Immature natural killer cell (primary cell): Measurements from ENCODE around the gene TMEM41B. TPM values are rescaled to one million over a fixed set of nuclear protein-coding genes. Genes with fewer than 3 reads are reported as not detected.
"Not testable (repeated sequence)": the region's sequence is repeated elsewhere in the genome, so short reads cannot be mapped to it uniquely, and the experiment has no call there.

ENCODE experiments used
- DNase-seq, 3 donors: peaks; one replicate each; pipeline ENCODE4 v3.0.0; 2022; ENCODE audit warnings: mixed read lengths in 1 of 3
- H3K27ac Mint-ChIP-seq, 6 donors: one replicate each; pipeline ENCODE4 v1.8.0; 2020; ENCODE audit warnings: mixed read lengths in 6 of 6, mild to moderate bottlenecking in 5 of 6, inconsistent platforms in 4 of 6, moderate library complexity in 3 of 6
- H3K27me3 Mint-ChIP-seq, 3 donors: one replicate each; pipeline ENCODE4 v1.8.0; 2020 to 2021; ENCODE audit warnings: low read depth in 3 of 3, mild to moderate bottlenecking in 3 of 3, mixed read lengths in 3 of 3, moderate library complexity in 3 of 3, inconsistent platforms in 1 of 3
- H3K36me3 Mint-ChIP-seq, 3 donors: one replicate each; pipeline ENCODE4 v1.8.0; 2020; ENCODE audit warnings: mixed read lengths in 3 of 3, inconsistent platforms in 2 of 3, mild to moderate bottlenecking in 2 of 3
- H3K4me1 Mint-ChIP-seq, 2 donors: one replicate each; pipeline ENCODE4 v1.8.0; 2020; ENCODE audit warnings: inconsistent platforms in 2 of 2, mild to moderate bottlenecking in 2 of 2, mixed read lengths in 2 of 2, moderate library complexity in 1 of 2
- H3K4me3 Mint-ChIP-seq, 5 donors: one replicate each; pipeline ENCODE4 v1.8.0; 2020; ENCODE audit warnings: mild to moderate bottlenecking in 5 of 5, mixed read lengths in 5 of 5, inconsistent platforms in 3 of 5, moderate library complexity in 3 of 5
- H3K9me3 Mint-ChIP-seq, 6 donors: one replicate each; pipeline ENCODE4 v1.8.0; 2020; ENCODE audit warnings: mild to moderate bottlenecking in 6 of 6, mixed read lengths in 6 of 6, inconsistent platforms in 4 of 6, moderate library complexity in 3 of 6
- polyA plus RNA-seq, 3 donors: library from polyadenylated mRNA; unstranded; fragments of 300-500 nt; fragmentation: Illumina TruSeq; gene quantifications; one replicate each; pipeline ENCODE4 v1.2.3, GENCODE V29; 2021

The TMEM41B gene
- 10 to 100 TPM in 1 of 3 donors, 1 to 10 TPM in 2; 5.4 to 10.6 (median 9.1) TPM for polyA plus RNA-seq

GRCh38 chr11:9314291-9315077, at the start of gene TMEM41B:
Gene TMEM41B, minus strand, starts transcription at chr11:9314593. Its CDS starts 152 bp downstream, at chr11:9314441.
- Mint-ChIP-seq H3K4me1 (peaks cover 35 to 46% of the 10 kb centered on the region in 2 donors), H3K27me3 (peaks cover 7 to 25% (median 21%) of the 10 kb centered on the region in 3 donors), H3K4me3 (peak within 1 kb of the TSS; percentile 93 to 100 (median 98)), H3K9me3 (no peaks in the 10 kb centered on the region), H3K27ac (peak within 1 kb of the TSS; percentile 95 to 99 (median 97)), H3K36me3 (peaks cover 0 to 7% (median 6%) of the 10 kb centered on the region in 3 donors)
- DNase-seq: peak; percentile 100

- Mint-ChIP-seq H3K4me3 (peak overlapping the region in 1 of 5 donors; percentile 86), H3K27me3 (peaks cover 0 to 10% (median 6%) of the 10 kb centered on the region in 3 donors), H3K27ac (peak overlapping the region; percentile 92 to 97 (median 94)), H3K4me1 (peaks cover 14 to 15% of the 10 kb centered on the region in 2 donors), H3K9me3 (peaks cover 0 to 1% (median 0%) of the 10 kb centered on the region in 6 donors), H3K36me3 (no peaks in the 10 kb centered on the region)
- no peak for DNase-seq
These were observed 48.0 kb upstream of the TMEM41B start for GRCh38 chr11:9362393-9362863.

GRCh38 chr11:9360862-9361622, 46.6 kb upstream of the TMEM41B start:
- not testable (repeated sequence) for H3K4me3 Mint-ChIP-seq, H3K36me3 Mint-ChIP-seq, H3K27ac Mint-ChIP-seq, DNase-seq, H3K9me3 Mint-ChIP-seq
- peaks cover 0 to 10% (median 6%) of the 10 kb centered on the region in 3 donors for H3K27me3 Mint-ChIP-seq
- peaks cover 14 to 15% of the 10 kb centered on the region in 2 donors for H3K4me1 Mint-ChIP-seq

GRCh38 chr11:9357041-9357440, 42.6 kb upstream of the TMEM41B start:
- H3K27me3 Mint-ChIP-seq: peaks cover 2% of the 10 kb centered on the region in 3 donors
- H3K9me3 Mint-ChIP-seq: no peaks in the 10 kb centered on the region
- H3K4me1 Mint-ChIP-seq: peaks cover 0 to 1% of the 10 kb centered on the region in 2 donors
- H3K4me3 Mint-ChIP-seq: no peak overlapping the region
- H3K36me3 Mint-ChIP-seq: no peaks in the 10 kb centered on the region
- H3K27ac Mint-ChIP-seq: no peak overlapping the region
- no peak for DNase-seq

GRCh38 chr11:9351321-9351881, 37.0 kb upstream of the TMEM41B start:
- Mint-ChIP-seq H3K27ac (no peak overlapping the region), H3K4me1 (peaks cover 10 to 14% of the 10 kb centered on the region in 2 donors), H3K36me3 (no peaks in the 10 kb centered on the region), H3K4me3 (no peak overlapping the region), H3K27me3 (peaks cover 3 to 13% (median 6%) of the 10 kb centered on the region in 3 donors), H3K9me3 (no peaks in the 10 kb centered on the region)
- DNase-seq: no peak

GRCh38 chr11:9347779-9348178, 33.4 kb upstream of the TMEM41B start:
- not testable (repeated sequence) for H3K9me3 Mint-ChIP-seq, DNase-seq, H3K36me3 Mint-ChIP-seq, H3K4me3 Mint-ChIP-seq, H3K27ac Mint-ChIP-seq
- Mint-ChIP-seq H3K4me1 (peaks cover 10 to 14% of the 10 kb centered on the region in 2 donors), H3K27me3 (peaks cover 3 to 11% (median 6%) of the 10 kb centered on the region in 3 donors)

GRCh38 chr11:9347100-9347499, 32.7 kb upstream of the TMEM41B start:
- H3K27ac Mint-ChIP-seq: no peak overlapping the region
- peaks cover 0 to 3% (median 0%) of the 10 kb centered on the region in 3 donors for H3K36me3 Mint-ChIP-seq
- peak overlapping the region in 1 of 5 donors; percentile 3 for H3K4me3 Mint-ChIP-seq
- peaks cover 10 to 14% of the 10 kb centered on the region in 2 donors for H3K4me1 Mint-ChIP-seq
- no peaks in the 10 kb centered on the region for H3K9me3 Mint-ChIP-seq
- H3K27me3 Mint-ChIP-seq: peaks cover 5 to 11% (median 6%) of the 10 kb centered on the region in 3 donors
- peak in 2 of 3 donors; percentile 2 to 10 for DNase-seq

GRCh38 chr11:9344061-9344680, 29.8 kb upstream of the TMEM41B start:
- H3K4me3 Mint-ChIP-seq: no peak overlapping the region
- H3K9me3 Mint-ChIP-seq: no peaks in the 10 kb centered on the region
- H3K27me3 Mint-ChIP-seq: peaks cover 4 to 6% (median 5%) of the 10 kb centered on the region in 3 donors
- H3K4me1 Mint-ChIP-seq: peaks cover 10 to 14% of the 10 kb centered on the region in 2 donors
- no peak overlapping the region for H3K27ac Mint-ChIP-seq
- H3K36me3 Mint-ChIP-seq: peaks cover 0 to 3% (median 0%) of the 10 kb centered on the region in 3 donors
- DNase-seq: no peak

- H3K4me3 Mint-ChIP-seq: no peak overlapping the region
- H3K27ac Mint-ChIP-seq: no peak overlapping the region
- no peaks in the 10 kb centered on the region for H3K9me3 Mint-ChIP-seq
- H3K27me3 Mint-ChIP-seq: peaks cover 0 to 2% (median 2%) of the 10 kb centered on the region in 3 donors
- H3K4me1 Mint-ChIP-seq: no peaks in the 10 kb centered on the region
- no peak for DNase-seq
- peaks cover 0 to 3% (median 0%) of the 10 kb centered on the region in 3 donors for H3K36me3 Mint-ChIP-seq
These were observed 27.3 kb upstream of the TMEM41B start for GRCh38 chr11:9341638-9342178.

- no peaks in the 10 kb centered on the region for H3K4me1 Mint-ChIP-seq
- H3K36me3 Mint-ChIP-seq: no peaks in the 10 kb centered on the region
- no peak overlapping the region for H3K27ac Mint-ChIP-seq
- no peaks in the 10 kb centered on the region for H3K27me3 Mint-ChIP-seq
- no peak overlapping the region for H3K4me3 Mint-ChIP-seq
- no peak for DNase-seq
- no peaks in the 10 kb centered on the region for H3K9me3 Mint-ChIP-seq
These were observed 18.3 kb upstream of the TMEM41B start for GRCh38 chr11:9332655-9333054.

- Mint-ChIP-seq H3K4me1 (no peaks in the 10 kb centered on the region), H3K36me3 (no peaks in the 10 kb centered on the region)
These were observed 16.3 kb upstream of the TMEM41B start for GRCh38 chr11:9330387-9331384.

GRCh38 chr11:9320047-9320446, 5.7 kb upstream of the TMEM41B start:
- Mint-ChIP-seq H3K27ac (no peak overlapping the region), H3K36me3 (peaks cover 0 to 4% (median 0%) of the 10 kb centered on the region in 3 donors), H3K27me3 (peaks cover 0 to 28% (median 10%) of the 10 kb centered on the region in 3 donors), H3K9me3 (peaks cover 0 to 2% (median 0%) of the 10 kb centered on the region in 6 donors), H3K4me1 (peaks cover 1 to 3% of the 10 kb centered on the region in 2 donors), H3K4me3 (no peak overlapping the region)
- DNase-seq: no peak

More at GRCh38 chr11:9330387-9331384, 16.3 kb upstream of the TMEM41B start:
- no peak for DNase-seq
- Mint-ChIP-seq H3K9me3 (no peaks in the 10 kb centered on the region), H3K27ac (no peak overlapping the region), H3K4me3 (no peak overlapping the region), H3K27me3 (no peaks in the 10 kb centered on the region)
